Thoracic aorta (tissue), 2 donors: ENCODE results near the gene EMP2. TPM values are rescaled to one million over a fixed set of nuclear protein-coding genes. Genes with fewer than 3 reads are reported as not detected.
"Not testable (repeated sequence)": the region's sequence is repeated elsewhere in the genome, so short reads cannot be mapped to it uniquely, and the experiment has no call there.

Experiments used
- ATAC-seq: fragments of 150-250 bp; one replicate; pipeline ENCODE4 v1.8.0; 2017; ENCODE audit warnings: low read depth; ENCODE audit not compliant: insufficient number of reproducible peaks, low FRiP score
- DNase-seq: peaks from one replicate; pipeline ENCODE4 v3.0.0-alpha.2; 2020; ENCODE audit warnings: low spot score
- H3K27ac ChIP-seq, 2 donors: fragments of 200-600 bp; sonication (generic); 1 replicate in 1 of 2; 2 replicates in 1 of 2; pipeline ENCODE4 v1.5.1; 2016; ENCODE audit warnings: mild to moderate bottlenecking in 2 of 2, moderate library complexity in 2 of 2
- H3K27me3 ChIP-seq: fragments of 200-600 bp; sonication (generic); replicated peaks from 2 replicates; pipeline ENCODE4 v1.6.0; 2016; ENCODE audit warnings: mild to moderate bottlenecking; ENCODE audit not compliant: insufficient read depth
- H3K36me3 ChIP-seq: fragments of 200-600 bp; sonication (generic); one replicate; pipeline ENCODE4 v1.5.1; 2016
- H3K4me1 ChIP-seq, 2 donors: fragments of 200-600 bp; sonication (generic); 1 replicate in 1 of 2; 2 replicates in 1 of 2; pipeline versions ENCODE4 v1.5.1 to v1.6.0; 2016; ENCODE audit warnings: low read depth in 2 of 2, mild to moderate bottlenecking in 1 of 2; ENCODE audit not compliant: control insufficient read depth in 1 of 2
- H3K4me3 ChIP-seq: fragments of 200-600 bp; sonication (generic); 2 replicates; pipeline ENCODE4 v1.5.1; 2016; ENCODE audit warnings: mild to moderate bottlenecking
- H3K9me3 ChIP-seq: fragments of 200-600 bp; sonication (generic); 2 replicates; pipeline ENCODE4 v1.5.1; 2016
- total RNA-seq, 2 donors: library from RNA; depleted of rRNA; stranded (reverse); fragments of >200 nt; gene quantifications; one replicate each; pipeline versions ENCODE4 v1.1.0 to v1.2.3, GENCODE V29; 2016
- TF ChIP-seq, protein P1 (sequence below): fragments of 200-600 bp; sonication (generic); IDR thresholded peaks from one replicate; pipeline ENCODE4 v1.5.1; 2019; ENCODE audit warnings: antibody characterized with exemption

The EMP2 gene
- total RNA-seq, 2 donors from 2014 or later = 84.7 to 110 TPM

DNA sequence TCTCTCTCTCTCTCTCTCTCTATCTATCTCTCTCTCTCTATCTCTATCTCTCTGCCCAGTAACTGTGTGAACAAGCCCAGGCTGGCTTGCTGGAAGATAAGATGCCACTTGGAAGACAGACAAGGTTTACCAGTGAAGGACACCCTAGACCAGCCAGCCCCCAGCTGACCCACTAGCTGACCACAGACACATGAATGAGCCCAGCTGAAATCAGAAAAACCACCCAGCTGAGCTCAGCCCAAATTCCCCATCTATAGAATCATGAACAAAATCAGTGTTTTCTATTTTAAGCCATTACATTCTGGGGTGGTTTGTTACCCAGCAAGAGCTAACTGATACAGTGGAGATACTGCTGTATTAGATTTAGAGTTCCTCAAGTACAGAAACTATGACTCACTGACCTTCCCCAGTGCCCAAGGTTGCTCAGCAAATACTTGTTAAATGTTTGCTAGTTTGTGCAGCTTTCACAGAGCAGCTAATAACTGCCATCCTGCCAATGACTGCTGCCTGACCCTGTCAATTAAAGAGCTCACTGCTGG is 18.0 kb downstream of the EMP2 start:
- ATAC-seq = no peak
- no peak overlapping the region for H3K4me3 ChIP-seq
- TF ChIP-seq, protein P1, sequence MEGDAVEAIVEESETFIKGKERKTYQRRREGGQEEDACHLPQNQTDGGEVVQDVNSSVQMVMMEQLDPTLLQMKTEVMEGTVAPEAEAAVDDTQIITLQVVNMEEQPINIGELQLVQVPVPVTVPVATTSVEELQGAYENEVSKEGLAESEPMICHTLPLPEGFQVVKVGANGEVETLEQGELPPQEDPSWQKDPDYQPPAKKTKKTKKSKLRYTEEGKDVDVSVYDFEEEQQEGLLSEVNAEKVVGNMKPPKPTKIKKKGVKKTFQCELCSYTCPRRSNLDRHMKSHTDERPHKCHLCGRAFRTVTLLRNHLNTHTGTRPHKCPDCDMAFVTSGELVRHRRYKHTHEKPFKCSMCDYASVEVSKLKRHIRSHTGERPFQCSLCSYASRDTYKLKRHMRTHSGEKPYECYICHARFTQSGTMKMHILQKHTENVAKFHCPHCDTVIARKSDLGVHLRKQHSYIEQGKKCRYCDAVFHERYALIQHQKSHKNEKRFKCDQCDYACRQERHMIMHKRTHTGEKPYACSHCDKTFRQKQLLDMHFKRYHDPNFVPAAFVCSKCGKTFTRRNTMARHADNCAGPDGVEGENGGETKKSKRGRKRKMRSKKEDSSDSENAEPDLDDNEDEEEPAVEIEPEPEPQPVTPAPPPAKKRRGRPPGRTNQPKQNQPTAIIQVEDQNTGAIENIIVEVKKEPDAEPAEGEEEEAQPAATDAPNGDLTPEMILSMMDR = no peak
- H3K27ac ChIP-seq = peak overlapping the region; percentile 87 to 93
- H3K27me3 ChIP-seq = no peaks in the 10 kb centered on the region
- H3K36me3 ChIP-seq = no peaks in the 10 kb centered on the region
- no peaks in the 10 kb centered on the region for H3K9me3 ChIP-seq
- peaks cover 54 to 100% of the 10 kb centered on the region in 2 donors for H3K4me1 ChIP-seq
- no peak for DNase-seq

DNA sequence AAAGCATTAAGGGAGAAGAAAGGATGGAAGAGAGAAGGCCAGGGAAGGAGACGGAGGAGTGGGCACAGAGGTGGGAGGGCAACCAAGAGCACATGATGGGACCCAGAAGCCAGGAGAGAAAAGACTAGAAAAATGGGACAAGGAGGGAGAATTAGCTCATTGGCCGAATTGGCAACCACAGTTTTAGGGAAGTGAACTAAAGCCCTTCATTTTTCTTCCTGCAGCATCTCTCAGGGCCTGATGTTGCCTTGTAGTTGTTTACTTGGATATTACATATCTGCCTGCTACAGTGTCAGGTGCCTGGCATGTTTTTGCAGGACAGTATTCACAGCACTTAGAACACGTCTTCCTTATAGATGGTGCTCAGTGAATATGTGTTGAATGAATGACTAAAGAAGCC is 19.0 kb downstream of the EMP2 start:
- DNase-seq (no peak), ATAC-seq (no peak)
- Histone ChIP-seq H3K4me1 (peaks cover 53 to 100% of the 10 kb centered on the region in 2 donors), H3K27me3 (no peaks in the 10 kb centered on the region), H3K36me3 (no peaks in the 10 kb centered on the region), H3K27ac (peak overlapping the region in 1 of 2 donors; percentile 93), H3K4me3 (no peak overlapping the region), H3K9me3 (no peaks in the 10 kb centered on the region)
- TF ChIP-seq, protein P1 = no peak

DNA sequence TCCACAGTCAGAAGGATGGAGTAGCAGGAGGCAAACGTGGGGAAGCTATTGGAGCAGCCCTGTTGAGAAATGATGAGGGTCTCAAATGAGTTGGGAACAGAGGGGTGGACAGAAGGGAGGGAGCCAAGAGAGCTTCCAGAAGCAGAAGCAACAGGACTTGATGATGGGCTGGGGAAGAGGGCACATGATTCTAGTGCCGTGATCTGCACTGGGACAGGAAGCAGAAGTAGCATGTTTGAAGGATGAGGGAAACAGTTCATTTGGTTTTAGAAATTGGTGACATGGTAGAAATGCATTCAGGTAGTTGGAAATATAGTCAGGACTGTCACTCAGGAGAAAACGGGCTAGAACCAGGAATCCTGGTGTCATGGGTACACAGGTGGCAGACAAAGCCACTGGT is 19.4 kb downstream of the EMP2 start:
- H3K4me1 ChIP-seq = peaks cover 49 to 99% of the 10 kb centered on the region in 2 donors
- no peak overlapping the region for H3K4me3 ChIP-seq
- H3K9me3 ChIP-seq = no peaks in the 10 kb centered on the region
- peak overlapping the region in 1 of 2 donors; percentile 93 for H3K27ac ChIP-seq
- TF ChIP-seq, protein P1 = no peak
- H3K27me3 ChIP-seq = no peaks in the 10 kb centered on the region
- H3K36me3 ChIP-seq = no peaks in the 10 kb centered on the region
- DNase-seq (no peak), ATAC-seq (no peak)

DNA sequence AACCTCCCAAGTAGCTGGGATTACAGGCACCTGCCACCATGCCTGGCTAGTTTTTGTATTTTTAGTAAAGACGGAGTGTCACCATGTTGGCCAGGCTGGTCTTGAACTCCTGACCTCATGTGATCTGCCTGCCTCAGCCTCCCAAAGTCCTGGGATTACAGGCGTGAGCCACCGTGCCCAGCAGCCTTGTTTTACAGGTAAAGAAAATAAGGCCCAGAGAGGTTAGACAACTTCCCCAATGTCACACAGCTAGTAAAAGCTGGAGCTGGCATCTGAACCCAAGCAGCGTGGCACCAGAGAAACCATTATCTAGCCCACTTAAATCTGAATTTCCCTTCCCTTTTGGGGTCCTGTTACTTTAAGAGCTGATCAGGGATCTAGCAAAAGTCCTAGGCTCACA is 20.6 kb downstream of the EMP2 start:
- not testable (repeated sequence) for H3K36me3 ChIP-seq, H3K9me3 ChIP-seq, DNase-seq, H3K27me3 ChIP-seq, ATAC-seq
- peaks cover 41 to 89% of the 10 kb centered on the region in 2 donors for H3K4me1 ChIP-seq
- peak overlapping the region; percentile 57 for H3K4me3 ChIP-seq
- H3K27ac ChIP-seq = peak overlapping the region; percentile 86 to 93

DNA sequence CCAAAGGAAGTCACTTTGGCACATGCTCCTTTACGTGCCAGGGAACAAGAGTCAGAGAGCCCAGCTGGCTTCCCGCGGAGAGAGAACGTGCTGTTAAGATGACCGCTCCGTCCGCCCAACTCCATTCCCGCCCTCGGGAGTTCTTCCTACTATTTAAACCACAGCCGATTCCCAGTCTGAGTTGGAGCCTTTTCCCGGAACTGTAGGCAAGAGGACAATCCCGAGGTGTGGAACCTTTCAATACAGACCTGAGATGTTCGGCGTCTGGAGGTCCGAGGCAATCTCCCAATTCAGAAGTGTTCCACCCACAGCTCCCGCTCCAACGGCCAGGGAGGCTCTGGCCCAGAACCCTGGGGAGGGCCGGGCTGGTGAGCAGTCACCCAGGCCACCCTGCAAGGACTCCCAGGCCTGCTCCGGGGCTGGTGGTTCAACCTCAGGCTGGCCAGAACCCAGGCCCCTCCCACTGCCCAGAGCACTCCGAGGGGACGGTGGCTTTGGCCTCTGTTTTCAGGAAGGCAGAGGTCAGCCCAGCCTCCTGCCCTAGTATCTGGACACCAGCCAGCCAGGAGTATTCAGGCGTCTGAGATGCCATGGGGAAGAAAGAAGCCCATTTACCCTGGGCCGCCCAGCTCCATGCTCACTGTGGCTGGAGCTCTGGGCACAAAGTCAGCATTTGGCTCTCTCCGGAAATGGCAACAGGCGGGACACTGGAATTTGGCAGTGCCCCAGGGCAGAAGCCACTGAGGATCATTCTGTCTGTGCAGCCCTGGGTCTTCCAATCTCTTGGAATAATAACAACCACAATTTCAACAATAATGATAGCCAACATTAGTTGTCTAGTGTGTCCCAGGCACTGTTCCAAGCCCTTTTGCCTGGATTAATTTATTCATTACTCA is 21.4 kb downstream of the EMP2 start:
- H3K9me3 ChIP-seq = no peaks in the 10 kb centered on the region
- TF ChIP-seq, protein P1 = no peak
- peak overlapping the region; percentile 86 to 93 for H3K27ac ChIP-seq
- peak; percentile 68 for DNase-seq
- peak; percentile 70 for ATAC-seq
- no peaks in the 10 kb centered on the region for H3K36me3 ChIP-seq
- peak overlapping the region; percentile 57 for H3K4me3 ChIP-seq
- H3K4me1 ChIP-seq = peaks cover 39 to 85% of the 10 kb centered on the region in 2 donors
- H3K27me3 ChIP-seq = no peaks in the 10 kb centered on the region
